IMR-90 (cell line): ENCODE measurements around the gene ADCK2. TPM values are rescaled to one million over a fixed set of nuclear protein-coding genes. Genes with fewer than 3 reads are reported as not detected.

Experiments
- ATAC-seq: fragments of 200-7000 bp; cut with Tn5 transposase; 2 replicates; pipeline ENCODE4 v1.9.1; 2020; ENCODE audit warnings: low read depth, mild to moderate bottlenecking, moderate library complexity
- BruUV-seq: library from RNA; stranded (reverse); fragments of 400-500 nt; replicated peaks from 2 replicates; lab custom pipeline; 2021; lab: Mats Ljungman, UMichigan
- CTCF ChIA-PET: fragments of 300-600 bp; formaldehyde crosslinking; extraction: SDS; loops from one replicate; lab custom pipeline; 2021; ENCODE audit warnings: antibody characterized with exemption; lab: Yijun Ruan, JAX
- POLR2A ChIA-PET: fragments of 300-600 bp; sonication (Branson Sonifier 250); formaldehyde crosslinking; loops from one replicate; lab custom pipeline; 2022; ENCODE audit warnings: antibody characterized with exemption; ENCODE audit not compliant: unreplicated experiment; lab: Charles Lee
- DNase-seq: peaks from one replicate; pipeline ENCODE4 v3.0.0; 2013
- H2AFZ ChIP-seq: replicated peaks from 2 replicates; pipeline ENCODE3; 2013; ENCODE audit warnings: low read length, mild to moderate bottlenecking; ENCODE audit not compliant: poor library complexity
- H2AK5ac ChIP-seq: 2 replicates; pipeline ENCODE4 v1.6.1; 2013; ENCODE audit warnings: low read depth, low read length, inconsistent platforms
- H2AK9ac ChIP-seq: replicated peaks from 2 replicates; pipeline ENCODE3; 2013; ENCODE audit warnings: mild to moderate bottlenecking, low read depth, low read length, moderate library complexity; ENCODE audit not compliant: poor library complexity
- H2BK120ac ChIP-seq: 2 replicates; pipeline ENCODE4 v1.6.1; 2013; ENCODE audit warnings: low read depth, low read length, inconsistent platforms
- H2BK15ac ChIP-seq: 3 replicates; pipeline ENCODE4 v1.6.1; 2013; ENCODE audit warnings: low read depth, low read length, inconsistent platforms
- H2BK20ac ChIP-seq: 2 replicates; pipeline ENCODE4 v1.6.1; 2013; ENCODE audit warnings: low read depth, mild to moderate bottlenecking, inconsistent platforms, low read length, moderate library complexity
- H2BK5ac ChIP-seq: 2 replicates; pipeline ENCODE4 v1.6.1; 2013; ENCODE audit warnings: mild to moderate bottlenecking, low read depth, low read length, inconsistent platforms; ENCODE audit not compliant: poor library complexity, severe bottlenecking
- H3K14ac ChIP-seq: replicated peaks from 2 replicates; pipeline ENCODE4 v1.6.1; 2013; ENCODE audit warnings: low read depth, low read length, inconsistent platforms
- H3K18ac ChIP-seq: 2 replicates; pipeline ENCODE4 v1.6.1; 2013; ENCODE audit warnings: low read depth, low read length, control low read depth
- H3K23ac ChIP-seq: 2 replicates; pipeline ENCODE4 v1.6.1; 2013; ENCODE audit warnings: low read depth, low read length, inconsistent platforms
- H3K27ac ChIP-seq: 2 replicates; pipeline ENCODE4 v1.5.1; 2013; ENCODE audit warnings: mild to moderate bottlenecking, control low read depth, low read length; ENCODE audit not compliant: insufficient read depth
- H3K27me3 ChIP-seq: 2 replicates; pipeline ENCODE4 v1.6.1; 2013; ENCODE audit warnings: low read length; ENCODE audit not compliant: control insufficient read depth, insufficient read depth
- H3K36me3 ChIP-seq: 2 replicates; pipeline ENCODE4 v1.6.1; 2013; ENCODE audit warnings: low read length, mixed read lengths; ENCODE audit not compliant: control insufficient read depth, insufficient read depth
- H3K4ac ChIP-seq: 2 replicates; pipeline ENCODE4 v1.6.1; 2013; ENCODE audit warnings: low read depth, low read length, inconsistent platforms
- H3K4me1 ChIP-seq: 2 replicates; pipeline ENCODE4 v1.6.1; 2013; ENCODE audit warnings: low read length, mixed read lengths; ENCODE audit not compliant: control insufficient read depth, insufficient read depth
- H3K4me2 ChIP-seq: 2 replicates; pipeline ENCODE4 v1.6.1; 2013; ENCODE audit warnings: low read depth, mild to moderate bottlenecking, control low read depth, low read length, moderate library complexity
- H3K4me3 ChIP-seq: 2 replicates; pipeline ENCODE4 v1.5.1; 2013; ENCODE audit warnings: low read depth, mild to moderate bottlenecking, control low read depth, low read length, moderate library complexity; ENCODE audit not compliant: insufficient read depth
- H3K56ac ChIP-seq: 2 replicates; pipeline ENCODE4 v1.6.1; 2013; ENCODE audit warnings: low read length, inconsistent platforms; ENCODE audit not compliant: insufficient read depth; ENCODE audit errors: extremely low read depth
- H3K79me1 ChIP-seq, 2 experiments: 2 replicates each; pipeline ENCODE4 v1.6.1; 2013; ENCODE audit warnings: low read length in 2 of 2, inconsistent platforms in 1 of 2, low read depth in 1 of 2
- H3K9ac ChIP-seq: 2 replicates; pipeline ENCODE4 v1.6.1; 2013; ENCODE audit warnings: low read depth, low read length, control low read depth
- H3K9me1 ChIP-seq: 2 replicates; pipeline ENCODE4 v1.6.1; 2013; ENCODE audit warnings: low read length, inconsistent platforms; ENCODE audit not compliant: insufficient read depth
- H3K9me3 ChIP-seq: 2 replicates; pipeline ENCODE4 v1.6.1; 2013; ENCODE audit warnings: low read length; ENCODE audit not compliant: control insufficient read depth, insufficient read depth
- H4K20me1 ChIP-seq: 2 replicates; pipeline ENCODE4 v1.6.1; 2013; ENCODE audit warnings: low read length, inconsistent platforms; ENCODE audit not compliant: insufficient read depth
- H4K5ac ChIP-seq: 2 replicates; pipeline ENCODE4 v1.6.1; 2013; ENCODE audit warnings: mild to moderate bottlenecking, low read depth, low read length, control low read depth
- H4K8ac ChIP-seq, 2 experiments: 2 replicates each; pipeline ENCODE4 v1.6.1; 2013; ENCODE audit warnings: low read depth in 2 of 2, low read length in 2 of 2, control low read depth in 1 of 2, inconsistent platforms in 1 of 2
- H4K91ac ChIP-seq: 2 replicates; pipeline ENCODE4 v1.6.1; 2013; ENCODE audit warnings: low read depth, low read length, inconsistent platforms; ENCODE audit not compliant: insufficient read depth
- CEBPB ChIP-seq: IDR thresholded peaks from 2 replicates; pipeline ENCODE4 v1.6.1; 2012; ENCODE audit warnings: low read depth, low read length, improper control_type of control experiment
- MAFK ChIP-seq: IDR thresholded peaks from 2 replicates; pipeline ENCODE4 v1.6.1; 2012; ENCODE audit warnings: low read depth, low read length, improper control_type of control experiment
- MAZ ChIP-seq: IDR thresholded peaks from 2 replicates; pipeline ENCODE4 v1.6.1; 2012; ENCODE audit warnings: low read depth, mild to moderate bottlenecking, low read length, improper control_type of control experiment, moderate library complexity, borderline replicate concordance
- MXI1 ChIP-seq: IDR thresholded peaks from 2 replicates; pipeline ENCODE4 v1.6.1; 2012; ENCODE audit warnings: low read depth, mild to moderate bottlenecking, low read length, moderate library complexity, borderline replicate concordance
- NFE2L2 ChIP-seq: fragments of 150-350 bp; IDR thresholded peaks from 2 replicates; pipeline ENCODE4 v1.6.1; 2016; ENCODE audit warnings: low read depth, mild to moderate bottlenecking, low read length
- POLR2A ChIP-seq: IDR thresholded peaks from 2 replicates; pipeline ENCODE4 v1.6.1; 2012; ENCODE audit warnings: mild to moderate bottlenecking, low read depth, low read length
- RAD21 ChIP-seq: IDR thresholded peaks from 2 replicates; pipeline ENCODE4 v1.6.1; 2012; ENCODE audit warnings: low read length, improper control_type of control experiment
- RCOR1 ChIP-seq: IDR thresholded peaks from 2 replicates; pipeline ENCODE4 v1.6.1; 2012; ENCODE audit warnings: mild to moderate bottlenecking, low read length, improper control_type of control experiment; ENCODE audit not compliant: insufficient replicate concordance
- SMC3 ChIP-seq: fragments of 150-350 bp; IDR thresholded peaks from 2 replicates; pipeline ENCODE4 v1.6.1; 2016; ENCODE audit warnings: low read depth, mild to moderate bottlenecking, antibody characterized with exemption, low read length, moderate library complexity
- WGBS, 2 experiments: methylation state at CpG; one replicate each; pipeline versions ENCODE4 v1.1.5 to v1.1.7; 2013; ENCODE audit warnings: missing lambda C conversion rate in 2 of 2; ENCODE audit not compliant: insufficient read length in 1 of 2; ENCODE audit errors: extremely low coverage in 2 of 2; 5-methylcytosine and 5-hydroxymethylcytosine counted together
- dilution Hi-C: fragments of 300-500 bp; cut with HindIII; formaldehyde crosslinking; loops from one replicate; pipeline ENCODE4 v1.14.3; 2018; ENCODE audit warnings: low sequenced_read_pairs; ENCODE audit not compliant: unreplicated experiment
- in situ Hi-C: fragments of 300-500 bp; cut with MboI; formaldehyde crosslinking; loops from 3 replicates; pipeline ENCODE4 v1.14.3; 2019; ENCODE audit warnings: low sequenced_read_pairs, inconsistent platforms, mixed read lengths
- intact Hi-C: fragments of 100-400 bp; cut with micrococcal nuclease; formaldehyde crosslinking; loops from 2 replicates; pipeline ENCODE4 v1.10.0; 2022
- polyA plus RNA-seq, 3 experiments: library from polyadenylated mRNA; depleted of rRNA; stranded (reverse); fragments of >200 nt; gene quantifications; 2 replicates each; pipeline ENCODE4 v1.2.3, GENCODE V29; 2012; ENCODE audit warnings: low replicate concordance in 1 of 3
- total RNA-seq: library from RNA; depleted of rRNA; stranded (reverse); fragments of >200 nt; gene quantifications from 2 replicates; pipeline ENCODE4 v1.2.3, GENCODE V29; 2012
- TF ChIP-seq, protein P1 (sequence below): conservative IDR thresholded peaks from 2 replicates; pipeline ENCODE4 v1.5.1; 2012; ENCODE audit warnings: mild to moderate bottlenecking, low read depth, low read length, improper control_type of control experiment

ADCK2 gene
- total and polyA plus RNA-seq, 2 of the 4 experiments (the other 2 are of a cell fraction) = 7.1 to 10.0 TPM

DNA sequence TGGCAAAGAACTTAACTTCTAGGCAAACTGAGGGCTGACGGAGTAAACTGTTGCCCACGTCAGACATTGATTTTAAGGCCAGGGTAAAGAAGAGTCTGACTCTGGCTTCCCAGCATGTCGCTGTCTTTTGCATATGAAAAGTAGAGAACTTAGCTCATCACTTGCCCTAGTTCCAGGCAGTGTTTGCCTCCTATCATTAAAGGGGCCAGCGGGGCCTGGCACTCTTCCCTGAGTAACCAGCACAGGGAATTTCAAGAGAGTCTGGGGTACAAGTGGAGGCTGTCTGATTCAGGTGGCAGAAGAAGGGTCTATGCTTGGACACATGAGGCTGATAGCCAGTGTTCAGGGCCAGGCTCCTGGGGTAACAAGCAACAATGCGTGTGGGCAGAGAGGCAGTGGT lies 36.9 kb upstream of the ADCK2 start:
- peak overlapping the region; percentile 25 for H2AK9ac ChIP-seq
- 0 out of 2 replicates have a peak overlapping the region, but pooled peaks have one; percentile 38 for H3K18ac ChIP-seq
- H3K56ac ChIP-seq = no peak overlapping the region
- intact Hi-C loops (no loop called here), in situ Hi-C loops (no loop called here), dilution Hi-C loops (no loop called here)
- DNase-seq (no peak), ATAC-seq (no peak)
- no peak overlapping the region for H3K4me2 ChIP-seq
- H3K27ac ChIP-seq = no peak overlapping the region
- no peak overlapping the region for H4K91ac ChIP-seq
- peaks cover 34% of the 10 kb centered on the region; the same call in 1 of the 2 replicates for H4K20me1 ChIP-seq
- no peak overlapping the region; the same call in 1 of the 2 replicates for H3K4ac ChIP-seq
- H3K79me1 ChIP-seq = peaks cover 18 to 65% of the 10 kb centered on the region in 2 experiments
- no peak overlapping the region for H2BK20ac ChIP-seq
- H3K9ac ChIP-seq = no peak overlapping the region
- no peak overlapping the region; the same call in 1 of the 2 replicates for H4K5ac ChIP-seq
- H2BK5ac ChIP-seq = no peak overlapping the region
- no peaks in the 10 kb centered on the region for H3K9me3 ChIP-seq
- H3K9me1 ChIP-seq = peaks cover 22% of the 10 kb centered on the region; the same call in 1 of the 2 replicates
- peaks cover 4% of the 10 kb centered on the region; the same call in 1 of the 2 replicates for H3K36me3 ChIP-seq
- ChIA-PET CTCF (no interaction called here), POLR2A (no interaction called here)
- H2BK15ac ChIP-seq = 0 out of 3 replicates have a peak overlapping the region, but pooled peaks have one; percentile 27
- H4K8ac ChIP-seq = peak overlapping the region in 1 of 2 experiments; percentile 15; a peak in 1 of 4 replicates
- peak overlapping the region; percentile 11; the same call in 1 of the 2 replicates for H2AK5ac ChIP-seq
- 0 out of 2 replicates have a peak overlapping the region, but pooled peaks have one; percentile 14 for H3K14ac ChIP-seq
- no peak overlapping the region for H2BK120ac ChIP-seq
- no peaks in the 10 kb centered on the region for H3K27me3 ChIP-seq
- TF ChIP-seq RAD21 (no peak), POLR2A (no peak), SMC3 (no peak), MAZ (no peak), MAFK (no peak), RCOR1 (no peak), CEBPB (no peak), MXI1 (no peak), NFE2L2 (no peak)
- TF ChIP-seq, protein P1, sequence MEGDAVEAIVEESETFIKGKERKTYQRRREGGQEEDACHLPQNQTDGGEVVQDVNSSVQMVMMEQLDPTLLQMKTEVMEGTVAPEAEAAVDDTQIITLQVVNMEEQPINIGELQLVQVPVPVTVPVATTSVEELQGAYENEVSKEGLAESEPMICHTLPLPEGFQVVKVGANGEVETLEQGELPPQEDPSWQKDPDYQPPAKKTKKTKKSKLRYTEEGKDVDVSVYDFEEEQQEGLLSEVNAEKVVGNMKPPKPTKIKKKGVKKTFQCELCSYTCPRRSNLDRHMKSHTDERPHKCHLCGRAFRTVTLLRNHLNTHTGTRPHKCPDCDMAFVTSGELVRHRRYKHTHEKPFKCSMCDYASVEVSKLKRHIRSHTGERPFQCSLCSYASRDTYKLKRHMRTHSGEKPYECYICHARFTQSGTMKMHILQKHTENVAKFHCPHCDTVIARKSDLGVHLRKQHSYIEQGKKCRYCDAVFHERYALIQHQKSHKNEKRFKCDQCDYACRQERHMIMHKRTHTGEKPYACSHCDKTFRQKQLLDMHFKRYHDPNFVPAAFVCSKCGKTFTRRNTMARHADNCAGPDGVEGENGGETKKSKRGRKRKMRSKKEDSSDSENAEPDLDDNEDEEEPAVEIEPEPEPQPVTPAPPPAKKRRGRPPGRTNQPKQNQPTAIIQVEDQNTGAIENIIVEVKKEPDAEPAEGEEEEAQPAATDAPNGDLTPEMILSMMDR = no peak
- H3K23ac ChIP-seq = 0 out of 2 replicates have a peak overlapping the region, but pooled peaks have one; percentile 31
- H2AFZ ChIP-seq = no peak overlapping the region
- peaks cover 18% of the 10 kb centered on the region for H3K4me1 ChIP-seq
- H3K4me3 ChIP-seq = no peak overlapping the region
- 100% methylated on average over 2 of the region's 5 CpGs; no CpG with 5 or more reads in 1 of the 2 experiments for WGBS, 2 experiments
- no TSS peak for BruUV-seq
